Stimulated activated CD8-positive, alpha-beta memory T cell treated with anti-CD3 and anti-CD28 coated beads, Interleukin-15, amount 100 ng/mL, for 48 hours (primary cell): ENCODE results near the gene LSR.

Experiments
- DNase-seq, 2 donors: peaks; one replicate each; pipeline ENCODE4 v3.0.0-alpha.2; 2020; ENCODE audit warnings: low read depth in 2 of 2

The LSR gene

GRCh38 chr19:35248310-35249145 lies at the start of gene LSR:
Gene LSR, plus strand, starts transcription at chr19:35249002. Its CDS starts 21 bp downstream, at chr19:35249023.
- peak in 1 of 2 donors; percentile 67 for DNase-seq

GRCh38 chr19:35199481-35199880 lies 49.3 kb upstream of the LSR start:
- no peak for DNase-seq

GRCh38 chr19:35202722-35203688 lies 45.8 kb upstream of the LSR start:
- no peak for DNase-seq

GRCh38 chr19:35204799-35205732 lies 43.7 kb upstream of the LSR start:
- DNase-seq = peak in 1 of 2 donors; percentile 18

GRCh38 chr19:35205733-35206323 lies 43.0 kb upstream of the LSR start:
- DNase-seq = no peak

- peak in 1 of 2 donors; percentile 17 for DNase-seq
Measured at GRCh38 chr19:35206379-35206778, 42.4 kb upstream of the LSR start.

GRCh38 chr19:35206855-35207254 lies 41.9 kb upstream of the LSR start:
- DNase-seq = no peak

- no peak for DNase-seq
Measured at GRCh38 chr19:35207391-35207871, 41.4 kb upstream of the LSR start.

GRCh38 chr19:35208121-35208520 lies 40.7 kb upstream of the LSR start:
- DNase-seq = no peak

GRCh38 chr19:35209646-35210045 lies 39.2 kb upstream of the LSR start:
- DNase-seq = no peak

GRCh38 chr19:35211545-35212230 lies 37.1 kb upstream of the LSR start:
- peak; percentile 48 to 56 for DNase-seq

- DNase-seq = no peak
Measured at GRCh38 chr19:35212241-35212640, 36.6 kb upstream of the LSR start.

- peak; percentile 59 to 61 for DNase-seq
Measured at GRCh38 chr19:35213663-35214632, 34.9 kb upstream of the LSR start.

- DNase-seq = no peak
Measured at GRCh38 chr19:35214766-35215422, 33.9 kb upstream of the LSR start.

GRCh38 chr19:35216016-35216832 lies 32.6 kb upstream of the LSR start:
- DNase-seq = no peak

- no peak for DNase-seq
Measured at GRCh38 chr19:35216833-35217648, 31.8 kb upstream of the LSR start.

- no peak for DNase-seq
Measured at GRCh38 chr19:35217649-35217990, 31.2 kb upstream of the LSR start.
